Skeletal muscle satellite cell (primary cell): ENCODE measurements around the gene PIANP.
"Not testable (repeated sequence)": the region's sequence is repeated elsewhere in the genome, so short reads cannot be mapped to it uniquely, and the experiment has no call there.

ENCODE experiments used
- H3K27me3 ChIP-seq: 2 replicates; pipeline ENCODE4 v1.7.0; 2013; ENCODE audit warnings: low read length; ENCODE audit not compliant: control insufficient read depth, insufficient read depth
- H3K36me3 ChIP-seq: 2 replicates; pipeline ENCODE4 v1.7.0; 2013; ENCODE audit warnings: mild to moderate bottlenecking, control low read depth, low read length; ENCODE audit not compliant: insufficient read depth
- H3K4me1 ChIP-seq: 2 replicates; pipeline ENCODE4 v1.7.0; 2013; ENCODE audit warnings: low read length; ENCODE audit not compliant: control insufficient read depth, insufficient read depth
- H3K4me2 ChIP-seq: 2 replicates; pipeline ENCODE4 v1.7.0; 2013; ENCODE audit warnings: mild to moderate bottlenecking, low read length
- H3K4me3 ChIP-seq: 2 replicates; pipeline ENCODE4 v1.7.0; 2013; ENCODE audit warnings: low read length
- H3K9ac ChIP-seq: 2 replicates; pipeline ENCODE4 v1.7.0; 2013; ENCODE audit warnings: mild to moderate bottlenecking, low read depth, low read length, moderate library complexity
- H3K9me3 ChIP-seq: replicated peaks from 2 replicates; pipeline ENCODE4 v1.7.0; 2013; ENCODE audit warnings: mild to moderate bottlenecking, control low read depth, low read length

Gene PIANP

DNA sequence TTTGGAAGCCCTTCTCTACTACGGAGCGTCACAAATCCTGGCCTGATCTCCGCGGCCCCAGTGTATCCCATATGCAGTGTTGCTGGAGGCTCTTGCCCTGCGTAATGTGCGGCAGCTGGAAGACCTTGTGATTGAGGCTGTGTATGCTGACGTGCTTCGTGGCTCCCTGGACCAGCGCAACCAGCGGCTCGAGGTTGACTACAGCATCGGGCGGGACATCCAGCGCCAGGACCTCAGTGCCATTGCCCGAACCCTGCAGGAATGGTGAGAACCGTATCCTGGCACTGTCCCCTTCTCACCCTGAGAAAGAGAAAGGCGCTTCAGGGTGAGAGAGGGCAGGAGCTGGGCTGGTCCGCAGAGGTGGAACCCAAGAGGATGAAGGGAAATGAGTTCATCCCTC is 28.6 kb upstream of the PIANP start:
- Histone ChIP-seq H3K9me3 (no peaks in the 10 kb centered on the region), H3K4me2 (no peak overlapping the region), H3K27me3 (no peaks in the 10 kb centered on the region), H3K4me1 (peaks cover 8% of the 10 kb centered on the region), H3K36me3 (peaks cover 41% of the 10 kb centered on the region), H3K4me3 (no peak overlapping the region), H3K9ac (no peak overlapping the region)

DNA sequence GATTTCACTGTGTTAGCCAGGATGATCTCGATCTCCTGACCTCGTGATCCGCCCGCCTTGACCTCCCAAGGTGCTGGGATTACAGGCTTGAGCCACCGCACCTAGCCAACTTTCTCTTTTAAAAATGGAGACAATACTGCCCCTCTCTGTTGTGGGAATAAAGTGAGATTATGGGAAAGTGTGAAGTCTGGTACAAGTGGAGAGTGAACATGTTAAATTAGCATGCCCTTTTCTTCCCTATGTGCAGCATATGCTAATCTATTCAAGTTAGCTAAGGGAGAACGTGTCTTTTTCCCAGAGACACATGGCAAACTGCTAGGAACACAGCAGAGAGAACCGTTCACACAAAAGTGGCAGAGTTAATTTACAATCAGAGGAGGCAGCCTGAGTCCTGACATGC is 24.7 kb upstream of the PIANP start:
- no peaks in the 10 kb centered on the region for H3K9me3 ChIP-seq
- peaks cover 29% of the 10 kb centered on the region for H3K36me3 ChIP-seq
- peak overlapping the region; percentile 88 for H3K4me2 ChIP-seq
- peaks cover 16% of the 10 kb centered on the region for H3K4me1 ChIP-seq
- no peaks in the 10 kb centered on the region for H3K27me3 ChIP-seq
- H3K9ac ChIP-seq: no peak overlapping the region
- no peak overlapping the region for H3K4me3 ChIP-seq

- peak overlapping the region; percentile 80 for H3K4me3 ChIP-seq
- peaks cover 16% of the 10 kb centered on the region for H3K4me1 ChIP-seq
- H3K9ac ChIP-seq: peak overlapping the region; percentile 87
These were observed 23.8 kb upstream of the PIANP start for GRCh38 chr12:6724409-6724797.

DNA sequence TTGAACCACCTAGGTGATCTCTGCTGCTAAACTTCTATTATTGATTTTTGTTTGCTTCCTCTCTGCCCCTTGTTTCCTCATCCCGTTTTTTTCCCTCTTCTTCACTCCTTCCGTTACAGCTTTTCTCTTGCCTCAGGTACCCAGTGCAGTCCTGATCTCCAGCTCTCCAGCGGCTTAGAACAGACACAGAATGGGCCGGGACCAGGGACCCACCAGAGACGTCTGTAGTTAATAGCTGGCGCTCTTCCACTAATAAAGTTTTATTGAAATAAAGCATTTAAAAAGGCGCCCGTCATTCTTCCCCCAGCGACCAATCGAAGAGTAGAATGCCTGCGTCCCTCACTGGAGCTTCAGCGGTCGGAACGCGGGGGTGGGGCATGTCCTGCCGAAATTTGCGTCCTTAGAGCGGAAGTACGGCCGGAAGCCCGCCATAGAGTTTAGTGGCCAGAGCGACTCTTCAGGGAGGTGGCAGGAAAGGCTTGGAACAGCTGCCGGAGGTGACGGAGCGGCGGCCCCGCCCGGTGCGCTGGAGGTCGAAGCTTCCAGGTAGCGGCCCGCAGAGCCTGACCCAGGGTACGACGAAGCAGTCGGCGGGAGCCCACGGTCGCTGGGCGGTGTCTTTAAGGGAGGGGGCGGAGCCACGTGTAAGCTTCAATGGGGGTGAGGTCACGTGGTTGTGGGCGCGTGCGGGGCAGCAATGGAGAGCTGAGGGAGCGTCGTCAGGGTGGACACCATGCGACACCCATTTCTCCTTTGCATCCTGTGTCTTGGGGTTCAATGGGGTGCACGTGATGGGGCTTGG is 23.2 kb upstream of the PIANP start, which contains the start of gene COPS7A:
Gene COPS7A (plus strand): TSS at position 440 of the 802 bp plus-strand sequence. CDS start 611 bp downstream, outside the sequence.
- Histone ChIP-seq H3K27me3 (no peaks in the 10 kb centered on the region), H3K36me3 (peaks cover 14% of the 10 kb centered on the region), H3K9ac (peak within 1 kb of the TSS; percentile 87), H3K4me2 (peak within 1 kb of the TSS; percentile 88), H3K9me3 (no peaks in the 10 kb centered on the region), H3K4me3 (peak within 1 kb of the TSS; percentile 80), H3K4me1 (peaks cover 16% of the 10 kb centered on the region)

More at GRCh38 chr12:6724409-6724797, 23.8 kb upstream of the PIANP start:
- H3K4me2 ChIP-seq: peak overlapping the region; percentile 88
- H3K27me3 ChIP-seq: no peaks in the 10 kb centered on the region
- H3K9me3 ChIP-seq: no peaks in the 10 kb centered on the region
- H3K36me3 ChIP-seq: peaks cover 20% of the 10 kb centered on the region

GRCh38 chr12:6722863-6723262 is 22.2 kb upstream of the PIANP start:
- Histone ChIP-seq H3K9me3 (no peaks in the 10 kb centered on the region), H3K4me2 (peak overlapping the region; percentile 88), H3K4me3 (no peak overlapping the region), H3K27me3 (no peaks in the 10 kb centered on the region), H3K36me3 (peaks cover 5% of the 10 kb centered on the region), H3K9ac (no peak overlapping the region), H3K4me1 (peaks cover 16% of the 10 kb centered on the region)

DNA sequence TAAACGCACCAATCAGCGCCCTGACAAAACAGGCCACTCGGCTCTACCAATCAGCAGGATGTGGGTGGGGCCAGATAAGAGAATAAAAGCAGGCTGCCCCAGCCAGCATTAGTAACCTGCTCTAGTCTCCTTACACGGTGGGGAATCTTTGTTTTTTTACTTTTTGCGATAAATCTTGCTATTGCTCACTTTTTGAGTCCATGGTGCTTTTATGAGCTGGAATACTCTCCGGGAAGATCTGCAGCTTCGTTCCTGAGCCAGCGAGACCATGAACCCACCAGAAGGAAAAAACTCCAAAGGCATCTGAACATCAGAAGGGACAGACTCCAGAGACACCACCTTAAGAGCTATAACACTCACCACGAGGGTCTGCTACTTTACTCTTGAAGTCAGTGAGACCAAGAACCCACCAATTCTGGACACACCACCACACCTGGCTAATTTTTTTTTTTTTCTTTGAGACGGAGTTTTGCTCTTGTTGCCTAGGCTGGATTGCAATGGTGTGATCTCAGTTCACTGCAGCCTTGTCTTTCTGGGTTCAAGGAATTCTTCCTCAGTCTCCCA is 16.3 kb upstream of the PIANP start:
- no peaks in the 10 kb centered on the region for H3K4me1 ChIP-seq
- no peaks in the 10 kb centered on the region for H3K36me3 ChIP-seq
- no peak overlapping the region for H3K9ac ChIP-seq
- no peak overlapping the region for H3K4me2 ChIP-seq
- H3K9me3 ChIP-seq: no peaks in the 10 kb centered on the region
- no peak overlapping the region for H3K4me3 ChIP-seq
- H3K27me3 ChIP-seq: no peaks in the 10 kb centered on the region

DNA sequence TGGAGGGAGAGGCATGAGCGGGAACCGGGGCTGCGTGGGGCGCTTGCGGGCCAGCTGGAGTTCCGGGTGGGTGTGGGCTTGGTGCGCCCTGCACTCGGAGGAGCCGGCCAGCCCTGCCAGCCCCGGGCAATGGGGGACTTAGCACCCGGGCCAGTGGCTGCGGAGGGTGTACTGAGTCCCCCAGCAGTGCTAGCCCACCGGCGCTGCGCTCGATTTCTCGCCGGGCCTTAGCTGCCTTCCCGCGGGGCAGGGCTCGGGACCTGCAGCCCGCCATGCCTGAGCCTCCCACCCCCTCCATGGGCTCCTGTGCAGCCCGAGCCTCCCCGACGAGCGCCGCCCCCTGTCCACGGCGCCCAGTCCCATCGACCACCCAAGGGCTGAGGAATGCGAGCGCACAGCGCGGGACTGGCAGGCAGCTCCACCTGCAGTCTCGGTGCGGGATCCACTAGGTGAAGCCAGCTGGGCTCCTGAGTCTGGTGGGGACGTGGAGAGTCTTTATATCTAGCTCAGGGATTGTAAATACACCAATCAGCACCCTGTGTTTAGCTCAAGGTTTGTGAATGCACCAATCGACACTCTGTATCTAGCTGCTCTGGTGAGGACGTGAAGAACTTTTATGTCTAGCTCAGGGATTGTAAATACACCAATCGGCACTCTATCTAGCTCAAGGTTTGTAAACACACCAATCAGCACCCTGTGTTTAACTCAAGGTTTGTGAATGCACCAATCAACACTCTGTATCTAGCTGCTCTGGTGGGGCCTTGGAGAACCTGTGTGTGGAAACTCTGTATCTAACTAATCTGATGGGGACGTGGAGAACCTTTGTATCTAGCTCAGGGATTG is 15.6 kb upstream of the PIANP start:
- not testable (repeated sequence) for H3K4me2 ChIP-seq, H3K27me3 ChIP-seq, H3K4me3 ChIP-seq, H3K9me3 ChIP-seq, H3K4me1 ChIP-seq, H3K9ac ChIP-seq, H3K36me3 ChIP-seq

GRCh38 chr12:6708960-6709394 is 8.4 kb upstream of the PIANP start:
- peaks cover 5% of the 10 kb centered on the region for H3K27me3 ChIP-seq
- H3K9me3 ChIP-seq: no peaks in the 10 kb centered on the region
- no peak overlapping the region for H3K9ac ChIP-seq

GRCh38 chr12:6708351-6708750 is 7.7 kb upstream of the PIANP start:
- not testable (repeated sequence) for H3K36me3 ChIP-seq, H3K4me2 ChIP-seq, H3K9ac ChIP-seq, H3K4me3 ChIP-seq, H3K9me3 ChIP-seq, H3K4me1 ChIP-seq
- H3K27me3 ChIP-seq: peaks cover 11% of the 10 kb centered on the region

More at GRCh38 chr12:6708960-6709394, 8.4 kb upstream of the PIANP start:
- H3K36me3 ChIP-seq: no peaks in the 10 kb centered on the region
- no peak overlapping the region for H3K4me3 ChIP-seq
- no peak overlapping the region for H3K4me2 ChIP-seq
- H3K4me1 ChIP-seq: no peaks in the 10 kb centered on the region

GRCh38 chr12:6703631-6704030 is 3.0 kb upstream of the PIANP start:
- H3K4me2 ChIP-seq: no peak overlapping the region
- H3K36me3 ChIP-seq: no peaks in the 10 kb centered on the region
- no peak overlapping the region for H3K4me3 ChIP-seq
- H3K4me1 ChIP-seq: peaks cover 13% of the 10 kb centered on the region
- H3K9ac ChIP-seq: no peak overlapping the region
- peaks cover 45% of the 10 kb centered on the region for H3K27me3 ChIP-seq
- H3K9me3 ChIP-seq: no peaks in the 10 kb centered on the region

GRCh38 chr12:6701078-6701768 is 608 bp upstream of the PIANP start:
- Histone ChIP-seq H3K9me3 (no peaks in the 10 kb centered on the region), H3K9ac (no peak overlapping the region), H3K36me3 (no peaks in the 10 kb centered on the region), H3K27me3 (peaks cover 51% of the 10 kb centered on the region), H3K4me3 (peak overlapping the region; percentile 64), H3K4me2 (peak overlapping the region; percentile 82), H3K4me1 (peaks cover 13% of the 10 kb centered on the region)
